HUDEP-2 (cell line): Measurements from ENCODE around the gene TCOF1.

Experiments
- DNase-seq, 76 experiments: peaks; one replicate each; lab custom pipeline; 2025; ENCODE audit not compliant: unreplicated experiment in 76 of 76; lab: John Stamatoyannopoulos, UW

Gene TCOF1

DNA sequence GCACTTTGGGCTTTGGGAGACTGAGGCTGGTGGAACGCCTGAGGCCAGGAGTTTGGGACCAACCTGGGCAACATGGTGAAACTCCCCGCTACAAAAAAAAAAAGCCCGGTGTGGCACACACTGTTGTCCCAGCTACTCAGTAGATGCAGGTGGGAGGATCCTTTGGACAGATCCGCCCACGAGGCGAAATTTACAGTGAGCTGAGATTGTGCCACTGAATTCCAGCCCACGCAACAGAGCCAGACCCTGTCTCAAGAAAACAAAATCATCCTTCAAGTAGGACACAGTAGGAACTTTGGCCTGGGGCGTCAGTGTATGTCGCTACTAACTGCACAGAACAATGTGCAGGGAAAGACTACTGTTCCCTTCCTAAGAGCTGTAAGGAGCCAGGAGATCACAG, 87.3 kb downstream of the TCOF1 start:
- no peak for DNase-seq

DNA sequence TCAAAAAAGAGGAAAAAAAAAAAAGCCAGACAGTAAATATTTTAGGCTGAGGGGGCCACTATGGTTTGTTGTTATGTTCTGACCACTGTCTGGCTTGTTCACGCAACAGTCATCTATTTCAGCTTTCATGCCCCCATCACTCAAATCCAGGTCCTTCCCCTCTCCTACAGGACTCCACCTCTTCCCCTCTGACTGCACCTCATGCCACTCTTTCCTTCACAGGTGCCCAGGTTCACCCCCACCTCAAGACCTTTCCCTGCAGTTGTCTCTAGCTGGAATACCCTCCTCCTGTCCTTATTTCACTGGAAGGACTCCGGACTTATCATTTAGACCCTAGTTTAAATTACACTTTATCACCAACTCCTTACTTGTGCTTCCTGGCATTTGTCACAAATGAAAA, 88.6 kb downstream of the TCOF1 start:
- no peak for DNase-seq

DNA sequence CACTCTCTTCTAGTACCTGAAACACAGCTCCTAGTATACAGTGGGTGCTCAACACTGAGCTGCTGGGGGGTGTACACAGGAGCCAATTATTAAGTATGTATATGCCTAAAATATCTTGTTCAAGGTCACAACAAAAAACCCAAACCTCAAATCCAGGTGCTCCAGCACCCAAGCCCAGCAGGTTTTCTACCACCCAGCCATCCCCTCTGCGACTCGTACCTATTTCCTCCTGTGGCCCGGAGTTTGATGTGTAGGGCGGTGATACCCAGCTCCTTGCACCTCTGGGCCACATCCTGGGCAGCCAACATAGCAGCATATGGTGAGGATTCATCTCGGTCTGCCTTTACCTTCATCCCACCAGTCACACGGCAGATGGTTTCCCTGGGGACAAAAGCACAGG, 89.1 kb downstream of the TCOF1 start:
- no peak for DNase-seq

DNA sequence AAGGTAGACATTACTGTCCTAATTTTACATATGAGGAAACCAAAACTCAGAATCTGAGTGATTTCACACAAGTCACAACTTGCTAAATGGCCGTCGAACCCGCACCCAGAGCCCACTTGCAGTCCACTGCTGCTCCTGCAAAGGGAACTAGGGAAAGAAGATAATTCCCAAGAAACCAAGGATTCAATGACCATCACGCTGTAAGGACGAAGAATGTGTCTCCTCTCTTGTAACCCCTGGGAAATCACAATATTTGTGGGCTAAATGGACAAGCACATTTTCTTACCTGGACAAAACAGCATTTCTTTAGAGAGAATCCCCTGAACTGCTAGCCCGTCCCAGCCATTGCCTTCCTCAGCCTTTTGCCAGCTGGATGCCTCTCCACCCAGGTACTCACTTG, 89.7 kb downstream of the TCOF1 start:
- DNase-seq: no peak

DNA sequence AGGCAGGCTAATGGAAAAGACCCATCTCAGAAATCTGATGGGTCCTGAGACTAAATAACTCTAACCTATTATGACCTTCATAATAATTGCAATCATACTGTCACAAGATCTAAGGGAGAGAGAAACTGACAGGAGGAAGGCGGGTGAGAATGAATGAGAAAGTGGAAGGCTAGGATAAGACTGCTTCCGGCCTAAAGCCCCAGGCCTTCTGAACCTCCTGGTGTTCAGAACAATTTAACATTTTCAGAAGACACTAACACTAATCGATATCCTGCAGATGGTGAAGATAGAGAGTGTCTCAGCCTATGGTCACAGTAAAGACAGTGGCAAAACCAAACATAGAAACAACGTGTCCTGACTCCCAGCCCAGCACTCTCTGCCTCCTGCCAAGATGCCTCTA, 90.8 kb downstream of the TCOF1 start:
- peak in 1 of 76 experiments; percentile 22 for DNase-seq

DNA sequence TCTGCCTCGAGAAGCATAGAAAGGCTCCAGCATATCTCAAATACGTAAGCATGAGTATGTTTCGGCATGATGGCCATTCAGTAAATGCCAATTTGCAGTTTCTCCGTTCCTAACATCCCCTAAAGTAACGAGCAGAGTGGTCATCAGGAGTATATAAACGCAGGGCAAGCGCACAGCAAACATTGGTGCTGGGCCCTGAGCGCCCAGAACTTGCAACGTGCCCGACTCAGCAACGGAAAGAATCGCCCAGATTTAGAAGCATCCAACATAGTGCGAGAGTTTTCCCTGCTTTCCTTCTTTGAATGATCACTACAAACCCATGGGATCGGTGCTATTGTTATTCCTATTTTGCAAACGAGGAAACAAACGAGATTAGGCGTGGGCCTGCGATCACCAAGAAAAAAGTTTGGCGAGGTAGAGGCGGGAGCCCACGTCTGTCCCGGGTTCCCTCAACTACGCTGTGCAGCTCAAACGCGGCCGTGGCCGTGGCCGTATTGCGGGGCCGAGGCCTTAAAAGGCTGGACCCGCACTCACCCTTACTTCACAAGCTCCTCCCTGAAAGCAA, 91.5 kb downstream of the TCOF1 start:
- DNase-seq: peak in 5 of 76 experiments; percentile 19 to 51 (median 37)
